Measurements from ENCODE around the gene FAM234A.
"Not testable (repeated sequence)": the region's sequence is repeated elsewhere in the genome, so short reads cannot be mapped to it uniquely, and the experiment has no call there.

Gene FAM234A

GRCh38 chr16:192686-193085 is 41.9 kb upstream of the FAM234A start:
- TF ChIP-seq, protein P1, sequence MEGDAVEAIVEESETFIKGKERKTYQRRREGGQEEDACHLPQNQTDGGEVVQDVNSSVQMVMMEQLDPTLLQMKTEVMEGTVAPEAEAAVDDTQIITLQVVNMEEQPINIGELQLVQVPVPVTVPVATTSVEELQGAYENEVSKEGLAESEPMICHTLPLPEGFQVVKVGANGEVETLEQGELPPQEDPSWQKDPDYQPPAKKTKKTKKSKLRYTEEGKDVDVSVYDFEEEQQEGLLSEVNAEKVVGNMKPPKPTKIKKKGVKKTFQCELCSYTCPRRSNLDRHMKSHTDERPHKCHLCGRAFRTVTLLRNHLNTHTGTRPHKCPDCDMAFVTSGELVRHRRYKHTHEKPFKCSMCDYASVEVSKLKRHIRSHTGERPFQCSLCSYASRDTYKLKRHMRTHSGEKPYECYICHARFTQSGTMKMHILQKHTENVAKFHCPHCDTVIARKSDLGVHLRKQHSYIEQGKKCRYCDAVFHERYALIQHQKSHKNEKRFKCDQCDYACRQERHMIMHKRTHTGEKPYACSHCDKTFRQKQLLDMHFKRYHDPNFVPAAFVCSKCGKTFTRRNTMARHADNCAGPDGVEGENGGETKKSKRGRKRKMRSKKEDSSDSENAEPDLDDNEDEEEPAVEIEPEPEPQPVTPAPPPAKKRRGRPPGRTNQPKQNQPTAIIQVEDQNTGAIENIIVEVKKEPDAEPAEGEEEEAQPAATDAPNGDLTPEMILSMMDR (conservative IDR thresholded peaks at IDR 0.05; ENCODE audit: low read length), result no peak
- no peak for DNase-seq (ENCODE audit: low read depth)
- H3K4me3 ChIP-seq (ENCODE audit: low read length), result no peak overlapping the region

DNA sequence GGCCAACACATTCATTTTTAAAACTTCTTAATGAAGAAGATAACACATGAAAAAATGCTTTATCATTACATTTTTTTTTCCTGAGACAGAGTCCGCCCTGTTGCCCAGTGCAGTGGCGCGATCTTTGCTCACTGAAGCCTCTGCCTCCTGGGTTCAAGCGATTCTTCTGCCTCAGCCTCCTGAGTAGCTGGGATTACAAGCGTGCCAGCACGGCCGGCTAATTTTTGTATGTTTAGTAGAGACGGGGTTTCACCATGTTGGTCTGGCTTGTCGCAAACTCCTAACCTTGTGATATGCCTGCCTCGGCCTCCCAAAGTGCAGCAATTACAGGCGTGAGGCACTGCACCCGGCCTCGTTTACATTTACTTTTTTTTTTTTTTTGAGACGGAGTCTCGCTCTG is 41.2 kb upstream of the FAM234A start:
- H3K4me3 ChIP-seq (ENCODE audit: low read length), result no peak overlapping the region
- no peak for DNase-seq (ENCODE audit: low read depth)
- TF ChIP-seq, protein P1 (conservative IDR thresholded peaks at IDR 0.05; ENCODE audit: low read length), result no peak

DNA sequence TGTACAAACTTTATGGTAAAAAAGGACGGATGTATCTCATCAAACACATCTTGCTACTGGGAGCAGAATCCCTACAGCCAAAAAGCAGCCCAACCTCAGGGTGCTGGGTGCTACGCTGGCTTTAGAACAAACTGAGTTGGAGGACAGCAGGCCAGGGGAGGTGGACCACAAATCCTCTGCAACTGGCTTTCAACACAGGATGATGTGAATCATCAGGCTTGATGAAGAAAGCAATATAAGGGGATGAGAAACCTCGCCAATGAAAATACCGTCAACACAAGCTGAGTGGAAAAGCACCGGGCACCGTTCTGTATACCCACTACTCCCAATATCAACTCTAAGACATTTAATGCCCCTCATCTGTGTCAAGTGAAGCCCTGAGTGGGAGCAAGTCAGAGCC is 40.1 kb upstream of the FAM234A start:
- no peak for DNase-seq (ENCODE audit: low read depth)
- H3K4me3 ChIP-seq (ENCODE audit: low read length), result no peak overlapping the region
- TF ChIP-seq, protein P1 (conservative IDR thresholded peaks at IDR 0.05; ENCODE audit: low read length), result no peak

- peak; percentile 71 for DNase-seq (ENCODE audit: low read depth)
- TF ChIP-seq, protein P1 (conservative IDR thresholded peaks at IDR 0.05; ENCODE audit: low read length), result no peak
- H3K4me3 ChIP-seq (ENCODE audit: low read length), result no peak overlapping the region
Observed at GRCh38 chr16:200388-200787, 34.2 kb upstream of the FAM234A start.

- no peak overlapping the region for H3K4me3 ChIP-seq (ENCODE audit: low read length)
- no peak for DNase-seq (ENCODE audit: low read depth)
- TF ChIP-seq, protein P1 (conservative IDR thresholded peaks at IDR 0.05; ENCODE audit: low read length), result no peak
Observed at GRCh38 chr16:203246-203645, 31.4 kb upstream of the FAM234A start.

GRCh38 chr16:204046-204445 is 30.6 kb upstream of the FAM234A start:
- H3K4me3 ChIP-seq (ENCODE audit: low read length); DNase-seq (ENCODE audit: low read depth): not testable (repeated sequence)

DNA sequence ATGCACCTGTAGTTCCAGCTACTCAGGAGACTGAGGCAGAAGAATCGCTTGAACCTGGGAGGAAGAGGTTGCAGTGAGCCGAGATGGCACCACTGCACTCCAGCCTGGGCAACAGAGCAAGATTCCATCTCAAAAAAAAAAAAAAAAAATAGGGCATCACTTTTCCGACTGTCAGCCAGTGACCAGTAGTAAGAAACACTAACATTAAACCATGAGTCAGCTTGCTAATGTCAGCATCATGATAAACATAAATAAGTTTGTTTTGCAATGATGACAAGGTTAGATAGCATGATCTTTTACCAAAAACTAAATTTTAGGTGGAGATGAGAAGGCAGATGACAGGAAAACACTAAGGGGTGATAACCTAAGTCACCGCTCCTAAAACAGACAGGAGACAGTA is 25.3 kb upstream of the FAM234A start:
- not testable (repeated sequence) for DNase-seq (ENCODE audit: low read depth); H3K4me3 ChIP-seq (ENCODE audit: low read length)

DNA sequence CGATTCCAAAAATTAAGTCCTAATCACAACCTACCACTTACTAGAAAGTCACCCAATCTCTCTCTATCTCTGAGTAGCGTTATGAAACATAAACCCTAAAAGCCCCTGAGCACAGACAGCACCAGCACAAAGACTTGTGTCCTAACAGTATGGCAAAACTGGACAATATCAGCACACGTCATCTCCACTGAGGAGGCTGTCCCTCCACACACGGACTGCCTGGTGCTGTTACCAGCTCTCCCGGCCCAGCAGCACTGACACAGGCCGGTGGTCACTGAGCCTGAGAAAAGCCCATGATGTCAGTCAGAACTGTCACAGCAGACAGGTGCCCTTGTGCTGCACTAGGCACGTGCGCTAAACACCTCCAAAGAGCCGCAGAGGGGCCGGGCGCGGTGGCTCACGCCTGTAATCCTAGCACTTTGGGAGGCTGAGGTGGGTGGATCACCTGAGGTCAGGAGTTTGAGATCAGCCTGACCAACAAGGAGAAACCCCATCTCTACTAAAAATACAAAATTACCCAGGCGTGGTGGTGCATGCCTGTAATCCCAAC is 22.9 kb upstream of the FAM234A start:
- H3K4me3 ChIP-seq (ENCODE audit: low read length); DNase-seq (ENCODE audit: low read depth): not testable (repeated sequence)

DNA sequence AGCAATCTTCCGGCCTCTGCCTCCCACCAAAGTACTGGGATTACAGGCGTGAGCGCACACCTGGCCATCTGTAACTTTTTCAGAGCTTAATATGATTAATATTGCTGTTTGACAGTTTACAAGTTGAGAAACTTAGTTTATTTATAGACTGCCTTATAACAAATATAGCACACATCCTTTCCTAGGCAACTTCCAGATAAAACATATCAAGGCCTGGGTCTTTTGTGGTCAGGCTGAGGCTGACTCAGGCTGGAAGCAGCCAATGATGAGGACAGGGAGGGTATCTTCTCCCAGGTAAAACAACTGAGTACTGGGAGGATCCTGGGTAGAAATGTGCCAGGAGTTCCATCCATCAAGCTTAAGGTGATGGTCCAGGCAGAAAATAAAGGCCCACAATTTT is 21.6 kb upstream of the FAM234A start:
- H3K4me3 ChIP-seq (ENCODE audit: low read length), result no peak overlapping the region
- DNase-seq (ENCODE audit: low read depth), result no peak
- TF ChIP-seq, protein P1 (conservative IDR thresholded peaks at IDR 0.05; ENCODE audit: low read length), result no peak

Data from AG10803 (cell line).